Stimulated activated CD8-positive, alpha-beta memory T cell treated with anti-CD3 and anti-CD28 coated beads, Interleukin-4, amount 100 ng/mL, for 1 hour (primary cell): ENCODE data around the gene UNC5C.
"Not testable (repeated sequence)": the region's sequence is repeated elsewhere in the genome, so short reads cannot be mapped to it uniquely, and the experiment has no call there.

Experiments
- DNase-seq, 2 donors: peaks; one replicate each; pipeline ENCODE4 v3.0.0-alpha.2; 2020; ENCODE audit warnings: low read depth in 2 of 2, low spot score in 1 of 2

The UNC5C gene

DNA sequence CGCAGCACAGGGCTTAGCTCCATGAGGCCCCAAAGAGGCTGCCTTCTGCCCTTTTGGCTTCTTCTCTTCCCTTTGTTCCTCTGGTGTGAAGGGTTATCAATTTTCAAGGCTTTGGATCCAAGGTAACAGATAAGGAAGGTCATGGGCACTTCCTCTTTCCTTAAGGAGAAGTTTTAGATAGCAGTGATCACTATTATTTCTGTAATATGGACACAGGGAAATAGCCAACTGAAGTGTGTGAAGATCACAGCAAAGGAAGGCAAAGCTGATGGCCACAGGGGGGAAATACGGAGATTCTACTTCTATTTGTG is 366.8 kb downstream of the UNC5C start:
- DNase-seq = no peak

DNA sequence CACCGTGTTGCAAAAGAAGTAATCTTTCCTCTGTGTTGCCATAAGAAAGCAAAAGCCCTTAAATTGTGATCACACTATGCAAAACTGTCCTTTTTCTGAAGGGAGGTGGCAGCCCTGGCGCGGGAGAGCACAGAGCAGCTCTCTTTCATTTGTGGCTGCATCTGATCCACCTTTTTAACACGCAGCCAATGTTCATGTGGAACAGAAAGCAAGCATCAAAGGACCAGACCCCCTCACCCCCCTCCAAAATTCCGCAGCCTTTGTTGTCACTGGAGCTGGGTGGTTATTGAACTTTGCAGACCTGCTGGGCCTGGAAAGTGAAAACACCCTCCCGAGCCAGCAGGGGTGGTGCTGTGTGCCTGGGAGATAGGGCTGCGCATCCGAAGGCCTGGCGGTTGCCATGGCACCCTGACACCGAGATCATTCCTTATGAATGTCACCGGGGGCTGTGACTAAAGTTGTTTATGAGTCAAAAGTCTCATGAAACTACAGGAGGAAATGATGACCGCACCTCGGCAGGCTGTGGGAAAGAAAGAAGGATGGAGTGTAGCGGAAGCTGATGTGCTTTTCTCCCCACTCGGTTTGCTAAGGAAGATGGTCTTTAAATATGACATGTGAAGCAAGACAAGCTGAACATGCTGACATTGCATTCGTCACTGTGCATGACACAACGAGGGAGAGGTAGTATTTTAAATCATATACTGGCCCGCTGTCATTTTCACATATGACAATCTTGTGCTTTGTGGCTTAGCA is 367.4 kb downstream of the UNC5C start:
- no peak for DNase-seq

- DNase-seq = no peak
Observed at GRCh38 chr4:95180531-95181242, 368.1 kb downstream of the UNC5C start.

DNA sequence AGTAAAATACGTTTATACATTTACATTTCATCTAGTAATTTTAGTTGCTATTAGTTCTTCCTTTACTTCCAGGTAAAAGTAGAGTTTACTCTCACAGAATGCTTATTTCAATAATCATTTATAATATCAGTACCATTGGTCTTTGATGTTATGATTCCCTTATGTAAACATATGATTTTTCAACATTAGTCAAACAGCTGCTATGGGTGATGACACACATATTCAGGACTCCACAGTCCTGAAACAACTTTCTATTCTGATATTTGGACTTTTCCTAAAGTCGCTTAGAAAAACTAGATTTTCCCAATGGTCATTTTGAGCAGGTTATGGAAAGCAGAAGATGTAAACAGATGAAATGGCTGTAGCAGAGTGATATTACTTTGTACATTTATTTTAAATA is 369.8 kb downstream of the UNC5C start:
- no peak for DNase-seq

DNA sequence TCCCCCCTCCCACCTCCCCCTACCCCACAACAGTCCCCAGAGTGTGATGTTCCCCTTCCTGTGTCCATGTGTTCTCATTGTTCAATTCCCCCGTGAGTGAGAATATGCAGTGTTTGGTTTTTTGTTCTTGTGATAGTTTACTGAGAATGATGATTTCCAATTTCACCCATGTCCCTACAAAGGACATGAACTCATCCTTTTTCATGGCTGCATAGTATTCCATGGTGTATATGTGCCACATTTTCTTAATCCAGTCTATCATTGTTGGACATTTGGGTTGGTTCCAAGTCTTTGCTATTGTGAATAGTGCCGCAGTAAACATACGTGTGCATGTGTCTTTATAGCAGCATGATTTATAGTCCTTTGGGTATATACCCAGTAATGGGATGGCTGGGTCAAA is 377.4 kb downstream of the UNC5C start:
- not testable (repeated sequence) for DNase-seq

DNA sequence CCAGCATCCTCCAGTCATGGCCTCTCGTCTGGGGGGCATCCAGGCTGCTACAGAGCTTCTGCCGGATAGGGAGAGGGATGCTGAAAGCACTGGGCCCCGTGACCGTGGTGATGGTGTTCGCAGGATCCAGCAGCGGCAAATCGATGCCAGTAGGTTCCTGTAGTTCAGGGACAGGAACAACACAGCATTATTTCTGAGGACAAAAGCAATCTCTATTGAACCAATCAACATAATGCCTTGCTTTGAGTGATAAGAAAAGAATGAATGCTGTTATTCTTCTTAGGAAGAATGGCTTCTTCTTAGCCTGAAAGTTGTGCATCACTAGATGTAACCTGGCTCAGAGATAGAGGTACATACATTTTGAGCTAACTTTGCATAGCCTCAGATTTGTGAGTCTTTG is 378.6 kb downstream of the UNC5C start:
- DNase-seq = no peak

- no peak for DNase-seq
Observed at GRCh38 chr4:95167805-95168204, 381.0 kb downstream of the UNC5C start.

DNA sequence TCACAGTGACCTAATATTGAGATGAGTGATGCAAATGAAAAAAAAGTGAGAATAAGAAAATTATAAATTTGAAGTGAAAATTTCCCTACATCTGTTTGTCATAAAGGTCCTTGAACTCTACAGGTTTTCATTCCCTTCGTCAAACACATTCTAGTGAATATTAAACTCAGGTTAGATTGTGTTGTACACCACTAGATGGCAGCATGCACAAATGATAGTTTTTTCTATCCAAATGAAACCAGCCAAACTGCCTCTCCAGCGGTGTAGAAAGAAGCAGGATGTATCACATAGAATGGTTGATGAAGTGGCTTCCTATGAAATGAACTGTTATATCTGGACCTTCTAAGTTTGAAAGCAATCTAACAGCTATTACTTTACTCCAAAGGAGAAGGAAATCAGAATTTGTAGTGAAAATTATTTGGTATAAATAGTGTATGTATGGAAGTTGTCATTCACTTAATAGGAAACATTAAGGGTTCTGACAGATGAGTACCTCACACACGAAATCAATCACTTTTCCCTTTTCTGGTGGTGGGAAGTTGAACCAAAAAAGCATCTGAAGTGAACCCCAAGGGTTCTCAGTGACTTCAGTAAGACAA is 382.7 kb downstream of the UNC5C start:
- DNase-seq = no peak

GRCh38 chr4:95162867-95163266 is 385.9 kb downstream of the UNC5C start:
- DNase-seq = no peak

- DNase-seq = no peak
Observed at GRCh38 chr4:95161781-95162469, 386.8 kb downstream of the UNC5C start.

GRCh38 chr4:95159384-95159783 is 389.4 kb downstream of the UNC5C start:
- no peak for DNase-seq

DNA sequence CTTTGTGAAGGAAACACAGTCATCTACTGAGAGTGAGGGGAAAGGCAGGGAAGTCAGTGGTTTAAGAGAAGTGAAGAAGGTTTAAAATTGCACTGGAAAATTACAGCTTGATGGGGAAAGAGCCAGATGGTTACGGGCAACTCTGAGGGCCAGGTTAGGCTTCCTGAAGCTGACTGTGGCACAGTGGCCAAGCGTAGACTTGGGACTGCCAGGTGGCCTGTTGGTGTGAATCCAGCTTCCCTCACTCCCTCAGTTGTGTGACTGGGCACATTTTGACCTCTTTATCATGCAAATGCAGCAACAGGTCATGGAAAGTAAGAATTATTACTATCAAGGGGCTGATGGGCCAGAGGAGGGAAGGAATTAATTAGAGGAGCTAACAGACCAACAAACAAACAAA is 390.1 kb downstream of the UNC5C start:
- DNase-seq = no peak

DNA sequence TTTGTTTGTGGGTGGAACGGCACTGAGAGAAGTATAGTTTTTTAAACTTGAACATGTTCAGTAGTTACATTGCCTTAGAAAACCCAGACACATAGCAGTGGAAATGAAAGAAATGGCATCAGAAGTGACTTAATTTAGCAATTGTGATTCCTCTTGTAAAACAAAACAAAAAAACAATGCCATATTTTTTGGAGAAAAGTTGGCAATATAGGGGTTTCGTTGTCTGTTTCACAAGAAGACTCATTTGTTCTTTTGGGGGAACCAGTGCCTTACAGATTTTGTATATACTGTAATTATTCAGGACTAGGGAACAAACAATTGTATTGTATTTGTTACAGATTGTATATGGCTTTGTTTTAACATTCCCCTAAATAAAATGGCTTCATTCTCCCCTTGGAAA is 390.7 kb downstream of the UNC5C start:
- DNase-seq = no peak

- no peak for DNase-seq
Observed at GRCh38 chr4:95157596-95157995, 391.2 kb downstream of the UNC5C start.

- no peak for DNase-seq
Observed at GRCh38 chr4:95156452-95156765, 392.4 kb downstream of the UNC5C start.

DNA sequence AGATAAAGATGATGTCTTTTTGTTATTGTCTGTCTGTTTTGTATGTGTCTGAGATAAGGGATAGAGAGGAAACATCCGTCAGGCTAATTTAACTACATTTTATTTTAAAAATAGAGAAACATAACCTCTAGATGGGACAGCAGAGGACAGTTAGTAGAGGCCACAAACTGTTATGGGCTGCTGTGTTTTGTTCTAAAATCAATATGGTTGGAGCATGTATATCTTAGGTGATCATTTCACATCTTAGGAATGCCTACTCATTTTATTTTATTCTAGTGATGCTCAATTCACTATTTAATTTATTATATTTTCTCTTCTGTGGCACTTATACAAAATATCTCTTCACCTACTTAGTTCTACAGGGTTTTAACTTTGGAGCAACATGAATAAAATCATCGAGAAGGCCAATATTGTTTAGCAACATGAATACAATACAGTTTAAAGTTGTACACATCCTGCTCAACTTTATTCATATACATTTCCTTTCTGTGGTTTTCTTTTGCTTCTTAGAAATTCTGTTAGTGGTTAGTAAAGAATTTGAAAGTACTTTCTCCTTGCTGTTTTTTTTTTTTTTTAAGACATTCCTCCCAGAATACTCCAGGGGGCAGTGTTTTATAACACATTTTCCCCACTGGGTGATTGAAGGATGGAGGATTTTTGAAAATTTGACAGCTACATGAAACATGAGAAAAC is 392.9 kb downstream of the UNC5C start:
- DNase-seq = no peak

GRCh38 chr4:95153182-95153581 is 395.6 kb downstream of the UNC5C start:
- no peak for DNase-seq

GRCh38 chr4:95151255-95151654 is 397.5 kb downstream of the UNC5C start:
- no peak for DNase-seq

DNA sequence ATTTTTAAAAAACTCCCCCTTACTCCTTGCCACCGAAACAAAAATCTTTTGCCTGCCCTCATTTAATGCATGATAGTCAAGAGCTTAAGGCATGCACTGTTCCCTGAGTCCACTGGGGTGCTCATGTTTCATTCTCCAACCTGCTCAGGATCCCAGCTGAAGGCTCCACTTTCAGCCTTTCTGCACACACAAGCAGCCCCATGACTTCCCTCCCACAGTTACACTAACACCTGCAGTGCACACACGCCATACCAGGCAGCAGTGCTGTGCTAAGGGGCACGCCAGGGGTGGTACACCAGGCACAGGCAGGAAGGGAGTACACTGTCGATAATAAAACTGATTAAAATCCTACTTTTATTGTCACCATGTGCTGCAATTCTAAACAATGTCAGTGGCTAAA is 405.8 kb downstream of the UNC5C start:
- DNase-seq = no peak

DNA sequence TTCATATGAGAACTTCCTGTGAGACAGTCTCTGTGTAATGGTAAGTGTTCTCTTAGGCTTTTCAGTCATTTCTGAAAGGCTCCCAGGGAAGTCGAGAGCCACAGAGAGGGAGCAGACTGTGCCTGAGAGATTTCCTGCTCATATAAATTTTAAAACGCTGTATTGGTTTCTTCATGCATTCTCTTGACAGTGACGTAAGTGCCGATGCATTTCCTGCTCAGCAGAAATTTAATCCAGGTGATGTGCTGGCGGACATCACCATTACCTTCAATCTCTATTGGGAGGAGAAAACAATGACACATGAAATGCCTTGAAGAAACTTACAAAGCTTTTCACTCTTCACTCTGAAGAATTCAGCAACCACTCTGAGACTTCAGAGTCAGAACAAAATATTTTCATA is 407.4 kb downstream of the UNC5C start:
- DNase-seq = no peak

DNA sequence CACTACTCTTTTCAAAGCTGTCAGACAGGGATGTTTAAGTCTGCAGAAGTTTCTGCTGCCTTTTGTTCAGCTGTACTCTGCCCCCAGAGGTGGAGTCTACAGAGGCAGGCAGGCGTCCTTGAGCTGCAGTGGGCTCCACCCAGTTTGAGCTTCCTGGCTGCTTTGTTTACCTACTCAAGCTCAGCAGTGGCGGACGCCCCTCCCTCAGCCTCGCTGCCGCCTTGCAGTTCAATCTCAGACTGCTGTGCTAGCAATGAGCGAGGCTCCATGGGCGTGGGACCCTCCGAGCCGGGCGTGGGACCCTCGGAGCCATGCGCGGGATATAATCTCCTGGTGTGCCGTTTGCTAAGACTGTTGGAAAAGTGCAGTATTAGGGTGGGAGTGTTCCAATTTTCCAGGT is 409.3 kb downstream of the UNC5C start:
- not testable (repeated sequence) for DNase-seq

DNA sequence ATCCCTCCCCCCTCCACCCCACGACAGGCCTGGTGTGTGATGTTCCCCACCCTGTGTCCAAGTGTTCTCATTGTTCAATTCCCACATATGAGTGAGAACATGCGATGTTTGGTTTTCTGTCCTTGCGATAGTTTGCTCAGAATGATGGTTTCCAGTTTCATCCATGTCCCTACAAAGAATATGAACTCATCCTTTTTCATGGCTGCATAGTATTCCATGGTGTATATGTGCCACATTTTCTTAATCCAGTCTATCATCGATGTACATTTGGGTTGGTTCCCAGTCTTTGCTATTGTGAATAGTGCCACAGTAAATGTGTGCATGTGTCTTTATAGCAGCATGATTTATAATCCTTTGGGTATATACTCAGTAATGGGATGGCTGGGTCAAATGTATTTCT is 414.8 kb downstream of the UNC5C start:
- not testable (repeated sequence) for DNase-seq
